Sigmoid colon (tissue), 4 donors: ENCODE results near the gene SLC25A13.

Source experiments
- EP300 ChIP-seq, 4 donors: sonication (generic); formaldehyde crosslinking; IDR thresholded peaks; one replicate each; pipeline ENCODE4 v1.6.1; 2017; ENCODE audit warnings: antibody characterized with exemption in 4 of 4
- POLR2A ChIP-seq, 2 donors: fragments of 450-650 bp; IDR thresholded peaks; one replicate each; pipeline ENCODE4 v1.6.1; 2016; ENCODE audit warnings: antibody characterized with exemption in 2 of 2, mild to moderate bottlenecking in 2 of 2, moderate library complexity in 2 of 2
- TF ChIP-seq, protein P1 (sequence below), 4 experiments: fragments of 450-650 bp in 3 of 4; fragments of 200-600 bp in 1 of 4; IDR thresholded peaks; one replicate each; pipeline ENCODE4 v1.5.1; 2016 to 2019; ENCODE audit warnings: antibody characterized with exemption in 4 of 4, mild to moderate bottlenecking in 3 of 4, moderate library complexity in 2 of 4

DNA sequence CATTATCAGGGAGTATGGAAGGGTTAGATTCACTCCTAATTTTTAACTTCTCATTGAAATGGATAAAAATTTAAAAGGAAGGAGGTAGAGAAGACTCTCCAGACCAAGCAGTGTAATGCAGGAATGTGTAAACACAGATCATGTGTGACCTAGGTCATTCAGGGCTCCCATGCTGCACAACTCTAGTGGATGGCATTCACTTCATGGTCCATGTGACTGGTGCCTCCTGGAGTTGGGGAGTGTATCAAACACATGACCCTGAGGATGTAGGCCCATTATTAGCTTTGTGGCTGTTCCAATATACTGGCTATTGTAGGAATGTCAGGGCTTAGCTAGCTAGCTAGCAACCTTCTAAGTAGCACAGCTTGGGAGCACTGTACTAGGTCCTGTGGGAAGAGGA, 109.9 kb downstream of the SLC25A13 start:
- TF ChIP-seq POLR2A (IDR thresholded peaks at IDR 0.05) (no peak), EP300 (IDR thresholded peaks at IDR 0.05) (no peak)
- TF ChIP-seq, protein P1, sequence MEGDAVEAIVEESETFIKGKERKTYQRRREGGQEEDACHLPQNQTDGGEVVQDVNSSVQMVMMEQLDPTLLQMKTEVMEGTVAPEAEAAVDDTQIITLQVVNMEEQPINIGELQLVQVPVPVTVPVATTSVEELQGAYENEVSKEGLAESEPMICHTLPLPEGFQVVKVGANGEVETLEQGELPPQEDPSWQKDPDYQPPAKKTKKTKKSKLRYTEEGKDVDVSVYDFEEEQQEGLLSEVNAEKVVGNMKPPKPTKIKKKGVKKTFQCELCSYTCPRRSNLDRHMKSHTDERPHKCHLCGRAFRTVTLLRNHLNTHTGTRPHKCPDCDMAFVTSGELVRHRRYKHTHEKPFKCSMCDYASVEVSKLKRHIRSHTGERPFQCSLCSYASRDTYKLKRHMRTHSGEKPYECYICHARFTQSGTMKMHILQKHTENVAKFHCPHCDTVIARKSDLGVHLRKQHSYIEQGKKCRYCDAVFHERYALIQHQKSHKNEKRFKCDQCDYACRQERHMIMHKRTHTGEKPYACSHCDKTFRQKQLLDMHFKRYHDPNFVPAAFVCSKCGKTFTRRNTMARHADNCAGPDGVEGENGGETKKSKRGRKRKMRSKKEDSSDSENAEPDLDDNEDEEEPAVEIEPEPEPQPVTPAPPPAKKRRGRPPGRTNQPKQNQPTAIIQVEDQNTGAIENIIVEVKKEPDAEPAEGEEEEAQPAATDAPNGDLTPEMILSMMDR (IDR thresholded peaks at IDR 0.05) = no peak
